Measurements from ENCODE around the gene SYNGR4.

SYNGR4 gene

DNA sequence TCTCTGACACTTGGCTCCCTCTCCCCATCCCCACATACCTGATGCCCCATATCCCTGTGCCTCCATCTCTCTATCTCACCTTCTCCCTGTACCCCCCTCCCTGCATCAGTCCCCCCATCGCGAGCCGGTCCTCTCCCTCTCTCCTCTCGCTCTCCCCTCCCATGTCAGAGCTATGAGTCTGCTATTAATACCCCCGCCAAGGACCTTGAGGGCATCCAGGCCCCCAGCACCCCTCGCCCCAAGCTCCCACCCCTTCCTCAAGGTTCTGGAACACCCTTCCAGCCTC is 30.9 kb downstream of the SYNGR4 start:
- TF ChIP-seq, protein P1, sequence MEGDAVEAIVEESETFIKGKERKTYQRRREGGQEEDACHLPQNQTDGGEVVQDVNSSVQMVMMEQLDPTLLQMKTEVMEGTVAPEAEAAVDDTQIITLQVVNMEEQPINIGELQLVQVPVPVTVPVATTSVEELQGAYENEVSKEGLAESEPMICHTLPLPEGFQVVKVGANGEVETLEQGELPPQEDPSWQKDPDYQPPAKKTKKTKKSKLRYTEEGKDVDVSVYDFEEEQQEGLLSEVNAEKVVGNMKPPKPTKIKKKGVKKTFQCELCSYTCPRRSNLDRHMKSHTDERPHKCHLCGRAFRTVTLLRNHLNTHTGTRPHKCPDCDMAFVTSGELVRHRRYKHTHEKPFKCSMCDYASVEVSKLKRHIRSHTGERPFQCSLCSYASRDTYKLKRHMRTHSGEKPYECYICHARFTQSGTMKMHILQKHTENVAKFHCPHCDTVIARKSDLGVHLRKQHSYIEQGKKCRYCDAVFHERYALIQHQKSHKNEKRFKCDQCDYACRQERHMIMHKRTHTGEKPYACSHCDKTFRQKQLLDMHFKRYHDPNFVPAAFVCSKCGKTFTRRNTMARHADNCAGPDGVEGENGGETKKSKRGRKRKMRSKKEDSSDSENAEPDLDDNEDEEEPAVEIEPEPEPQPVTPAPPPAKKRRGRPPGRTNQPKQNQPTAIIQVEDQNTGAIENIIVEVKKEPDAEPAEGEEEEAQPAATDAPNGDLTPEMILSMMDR (conservative IDR thresholded peaks at IDR 0.05; ENCODE audit: control insufficient read depth, insufficient read depth, low read depth, low read length): no peak
- DNase-seq (ENCODE audit: low read depth): no peak
- no peak overlapping the region for H3K4me3 ChIP-seq (ENCODE audit: control insufficient read depth, low read depth, low read length)

DNA sequence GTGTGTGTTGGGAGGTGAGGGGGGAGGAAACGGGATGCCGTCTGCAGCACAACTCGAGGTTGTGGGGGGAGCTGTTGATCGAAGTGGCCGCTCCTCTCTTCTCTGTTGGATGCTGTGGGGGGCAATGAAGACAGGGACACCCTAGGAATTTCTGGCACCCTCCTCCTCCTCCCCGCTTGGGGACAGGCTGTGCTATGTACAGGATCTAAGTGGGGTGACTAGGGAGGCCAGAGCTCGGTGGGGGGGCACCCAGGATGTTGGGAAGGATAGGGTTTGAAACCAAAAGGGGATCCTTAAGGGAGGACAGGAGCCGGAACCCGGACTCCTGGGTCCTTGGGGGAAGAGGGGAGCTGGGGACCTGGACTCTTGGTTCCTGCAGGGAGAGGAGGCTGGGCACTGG is 31.3 kb downstream of the SYNGR4 start:
- DNase-seq (ENCODE audit: low read depth): no peak
- no peak overlapping the region for H3K4me3 ChIP-seq (ENCODE audit: control insufficient read depth, low read depth, low read length)
- TF ChIP-seq, protein P1 (conservative IDR thresholded peaks at IDR 0.05; ENCODE audit: control insufficient read depth, insufficient read depth, low read depth, low read length): no peak

DNA sequence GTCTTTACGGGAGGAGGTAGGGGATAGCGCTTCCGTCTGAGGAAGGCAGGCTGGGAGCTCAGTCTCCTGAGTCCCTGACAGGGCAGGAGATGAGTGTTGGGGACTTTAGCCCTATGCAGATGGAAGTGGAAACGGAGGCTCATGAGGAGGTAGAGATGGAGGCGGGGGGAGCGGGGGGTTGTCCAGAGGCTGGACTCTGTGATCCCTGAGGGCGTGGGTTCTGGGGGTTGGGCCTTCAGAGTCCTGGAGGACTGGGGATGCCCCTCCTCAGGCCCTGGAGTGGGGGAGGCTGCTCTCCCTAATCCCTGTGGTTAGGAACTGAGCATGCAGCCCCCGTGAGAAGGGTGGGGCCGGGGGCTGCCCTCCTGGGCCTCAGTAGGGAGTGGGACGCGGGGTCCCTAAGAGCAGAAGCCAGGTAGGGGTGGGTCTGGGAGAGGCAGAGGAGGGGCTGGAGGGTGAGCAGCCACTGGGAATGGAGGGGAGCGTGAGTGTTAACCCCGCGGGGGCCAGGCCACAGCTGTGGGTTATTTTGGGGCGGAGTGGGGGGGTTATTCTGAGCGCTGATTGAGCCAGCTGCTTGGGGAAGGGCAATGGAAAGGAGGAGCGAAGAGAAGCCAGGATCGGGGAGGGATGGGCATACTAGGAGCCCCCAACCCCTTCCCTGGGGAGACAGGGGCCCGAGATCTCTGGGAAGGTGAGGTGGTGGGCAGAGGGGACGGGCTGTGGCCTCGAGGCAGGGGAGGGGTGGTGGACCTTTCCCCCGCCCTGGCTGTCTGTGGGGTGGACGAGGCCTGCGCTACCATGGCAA is 32.1 kb downstream of the SYNGR4 start:
- TF ChIP-seq, protein P1 (conservative IDR thresholded peaks at IDR 0.05; ENCODE audit: control insufficient read depth, insufficient read depth, low read depth, low read length): no peak
- no peak overlapping the region for H3K4me3 ChIP-seq (ENCODE audit: control insufficient read depth, low read depth, low read length)
- DNase-seq (ENCODE audit: low read depth): no peak

DNA sequence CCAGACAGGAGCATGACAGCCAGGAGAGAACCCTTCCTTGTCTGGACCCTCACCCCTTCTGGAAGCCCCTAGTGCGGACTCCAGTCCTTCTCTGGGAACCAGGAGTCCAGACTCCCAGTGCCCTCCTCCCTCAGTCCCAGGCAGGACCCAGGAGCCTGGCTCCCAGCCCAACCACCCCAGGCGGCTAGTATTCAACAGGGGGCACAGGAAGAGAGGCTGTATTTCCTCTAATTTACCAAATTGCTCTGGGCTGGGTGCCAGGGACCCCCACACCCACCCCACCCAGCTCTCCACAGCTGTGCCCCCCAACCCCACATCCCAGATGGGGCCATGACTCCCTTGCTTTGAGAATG is 32.6 kb downstream of the SYNGR4 start:
- TF ChIP-seq, protein P1 (conservative IDR thresholded peaks at IDR 0.05; ENCODE audit: control insufficient read depth, insufficient read depth, low read depth, low read length): no peak
- no peak for DNase-seq (ENCODE audit: low read depth)
- no peak overlapping the region for H3K4me3 ChIP-seq (ENCODE audit: control insufficient read depth, low read depth, low read length)

DNA sequence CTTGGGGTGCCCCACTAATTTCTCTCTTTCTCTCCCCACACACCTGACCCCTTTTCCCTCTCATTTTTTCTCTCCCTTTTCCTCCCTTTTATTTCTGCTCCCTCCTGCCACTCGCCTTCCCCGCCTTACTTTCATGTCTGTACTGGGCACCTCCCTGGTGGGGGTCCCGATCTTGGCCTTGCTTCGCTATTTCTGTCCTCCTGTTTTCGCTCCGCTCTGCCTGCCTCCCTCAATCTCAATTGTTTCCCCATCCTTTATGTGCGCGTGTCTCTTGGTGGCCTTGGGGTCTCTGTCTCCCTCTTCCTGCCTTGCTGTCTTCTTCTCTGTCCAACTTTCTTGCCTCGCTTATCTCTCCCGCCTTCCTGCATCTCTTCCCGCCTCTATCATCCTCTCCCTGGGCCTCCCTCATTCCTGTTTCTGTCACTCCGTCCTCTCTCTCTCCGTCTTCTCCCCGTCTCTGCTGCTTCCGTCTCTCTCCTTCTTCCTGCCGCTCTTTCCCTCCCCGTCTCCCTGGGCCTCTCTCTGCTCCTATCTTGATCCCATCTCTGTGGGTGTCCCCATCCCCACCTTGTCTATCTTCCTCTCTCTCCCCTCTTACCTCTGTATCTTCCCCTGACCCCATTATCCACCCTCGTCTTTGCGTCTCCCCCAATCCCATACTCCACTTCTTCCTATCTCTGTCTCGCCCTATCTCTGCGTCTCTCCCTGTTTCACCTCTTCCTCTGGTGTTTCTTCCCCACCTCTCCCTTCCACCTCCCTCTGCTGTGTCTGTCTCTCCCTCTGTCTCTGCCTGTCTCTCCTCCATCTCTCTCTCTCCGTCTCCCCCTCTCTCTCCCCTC is 33.3 kb downstream of the SYNGR4 start:
- no peak for DNase-seq (ENCODE audit: low read depth)
- TF ChIP-seq, protein P1 (conservative IDR thresholded peaks at IDR 0.05; ENCODE audit: control insufficient read depth, insufficient read depth, low read depth, low read length): no peak
- H3K4me3 ChIP-seq (ENCODE audit: control insufficient read depth, low read depth, low read length): peak overlapping the region; percentile 62

DNA sequence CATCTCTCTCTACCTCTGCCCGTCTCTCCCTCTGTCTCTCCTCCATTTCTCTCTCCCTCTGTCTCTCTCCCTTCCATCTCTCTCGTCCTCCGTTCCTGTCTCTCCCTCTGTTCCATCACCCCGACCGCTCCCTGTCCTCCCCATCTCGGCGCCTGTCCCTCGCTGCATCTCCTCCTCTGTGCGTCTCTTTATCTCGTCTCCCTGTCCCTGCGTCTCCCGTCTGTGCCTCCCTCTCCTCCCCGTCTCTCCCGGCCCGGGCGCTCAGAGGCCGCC is 33.9 kb downstream of the SYNGR4 start:
- DNase-seq (ENCODE audit: low read depth): no peak
- TF ChIP-seq, protein P1 (conservative IDR thresholded peaks at IDR 0.05; ENCODE audit: control insufficient read depth, insufficient read depth, low read depth, low read length): no peak
- H3K4me3 ChIP-seq (ENCODE audit: control insufficient read depth, low read depth, low read length): peak overlapping the region; percentile 62
